Islet precursor cell (in vitro differentiated cells): Measurements from ENCODE around the gene ITGB7.

Experiments used
- DNase-seq: peaks from one replicate; pipeline ENCODE4 v3.0.0-alpha.2; 2018

The ITGB7 gene

GRCh38 chr12:53230108-53230845, 23.2 kb upstream of the ITGB7 start:
- peak; percentile 46 for DNase-seq

- peak; percentile 52 for DNase-seq
Measured at GRCh38 chr12:53229454-53229853, 22.4 kb upstream of the ITGB7 start.

- peak; percentile 27 for DNase-seq
Measured at GRCh38 chr12:53227836-53228235, 20.8 kb upstream of the ITGB7 start.

GRCh38 chr12:53227341-53227740, 20.3 kb upstream of the ITGB7 start:
- peak; percentile 50 for DNase-seq

- no peak for DNase-seq
Measured at GRCh38 chr12:53226815-53227214, 19.8 kb upstream of the ITGB7 start.

- DNase-seq: peak; percentile 69
Measured at GRCh38 chr12:53225635-53226424, 18.8 kb upstream of the ITGB7 start.

- peak; percentile 62 for DNase-seq
Measured at GRCh38 chr12:53224897-53225634, 18.0 kb upstream of the ITGB7 start.

- DNase-seq: peak; percentile 95
Measured at GRCh38 chr12:53224061-53224896, 17.2 kb upstream of the ITGB7 start.

GRCh38 chr12:53223389-53224060, 16.5 kb upstream of the ITGB7 start:
- peak; percentile 90 for DNase-seq

- peak; percentile 60 for DNase-seq
Measured at GRCh38 chr12:53222806-53223261, 15.8 kb upstream of the ITGB7 start.

GRCh38 chr12:53222170-53222721, 15.2 kb upstream of the ITGB7 start:
- DNase-seq: no peak

GRCh38 chr12:53221203-53222080, 14.4 kb upstream of the ITGB7 start:
- DNase-seq: peak; percentile 91

- peak; percentile 99 for DNase-seq
Measured at GRCh38 chr12:53220694-53221202, 13.7 kb upstream of the ITGB7 start.

GRCh38 chr12:53219956-53220693, 13.1 kb upstream of the ITGB7 start:
- DNase-seq: peak; percentile 84

GRCh38 chr12:53219292-53219955, 12.4 kb upstream of the ITGB7 start:
- DNase-seq: no peak

- DNase-seq: no peak
Measured at GRCh38 chr12:53218551-53219291, 11.7 kb upstream of the ITGB7 start.

GRCh38 chr12:53217931-53218307, 10.9 kb upstream of the ITGB7 start:
- no peak for DNase-seq
